ENCODE data around the gene NBL1. TPM values are rescaled to one million over a fixed set of nuclear protein-coding genes. Genes with fewer than 3 reads are reported as not detected.

NBL1 gene
- polyA plus RNA-seq (ENCODE audit: insufficient read length in 3 of 3): 10 to 100 TPM; 20.5 to 23.9 (median 21.4) TPM

- no peak for DNase-seq (ENCODE audit: low read depth in 3 of 3, low spot score in 2 of 3)
Observed at GRCh38 chr1:19643602-19644394, at the start of gene NBL1. Gene NBL1, plus strand, starts transcription at chr1:19644311. Its CDS starts 10,720 bp downstream, at chr1:19655031.

- DNase-seq (ENCODE audit: low read depth in 3 of 3, low spot score in 2 of 3): peak in 2 of 3 donors; percentile 49 to 52
Observed at GRCh38 chr1:19596065-19596713, 47.9 kb upstream of the NBL1 start.

GRCh38 chr1:19596714-19597495, 47.2 kb upstream of the NBL1 start:
- peak; percentile 97 for DNase-seq (ENCODE audit: low read depth in 3 of 3, low spot score in 2 of 3)

GRCh38 chr1:19597496-19598309, 46.4 kb upstream of the NBL1 start:
- DNase-seq (ENCODE audit: low read depth in 3 of 3, low spot score in 2 of 3): no peak

- no peak for DNase-seq (ENCODE audit: low read depth in 3 of 3, low spot score in 2 of 3)
Observed at GRCh38 chr1:19599810-19600209, 44.3 kb upstream of the NBL1 start.

- no peak for DNase-seq (ENCODE audit: low read depth in 3 of 3, low spot score in 2 of 3)
Observed at GRCh38 chr1:19602486-19602885, 41.6 kb upstream of the NBL1 start.

GRCh38 chr1:19605967-19606366, 38.1 kb upstream of the NBL1 start:
- no peak for DNase-seq (ENCODE audit: low read depth in 3 of 3, low spot score in 2 of 3)

- no peak for DNase-seq (ENCODE audit: low read depth in 3 of 3, low spot score in 2 of 3)
Observed at GRCh38 chr1:19606817-19607642, 37.1 kb upstream of the NBL1 start.

- no peak for DNase-seq (ENCODE audit: low read depth in 3 of 3, low spot score in 2 of 3)
Observed at GRCh38 chr1:19608232-19608631, 35.9 kb upstream of the NBL1 start.

GRCh38 chr1:19610282-19610981, 33.7 kb upstream of the NBL1 start:
- no peak for DNase-seq (ENCODE audit: low read depth in 3 of 3, low spot score in 2 of 3)

GRCh38 chr1:19612530-19612929, 31.6 kb upstream of the NBL1 start:
- DNase-seq (ENCODE audit: low read depth in 3 of 3, low spot score in 2 of 3): no peak

GRCh38 chr1:19613171-19613703, 30.9 kb upstream of the NBL1 start:
- no peak for DNase-seq (ENCODE audit: low read depth in 3 of 3, low spot score in 2 of 3)

GRCh38 chr1:19615438-19615837, 28.7 kb upstream of the NBL1 start:
- no peak for DNase-seq (ENCODE audit: low read depth in 3 of 3, low spot score in 2 of 3)

- DNase-seq (ENCODE audit: low read depth in 3 of 3, low spot score in 2 of 3): no peak
Observed at GRCh38 chr1:19616489-19616888, 27.6 kb upstream of the NBL1 start.

- no peak for DNase-seq (ENCODE audit: low read depth in 3 of 3, low spot score in 2 of 3)
Observed at GRCh38 chr1:19617376-19617775, 26.7 kb upstream of the NBL1 start.

- DNase-seq (ENCODE audit: low read depth in 3 of 3, low spot score in 2 of 3): no peak
Observed at GRCh38 chr1:19618428-19618827, 25.7 kb upstream of the NBL1 start.

- DNase-seq (ENCODE audit: low read depth in 3 of 3, low spot score in 2 of 3): no peak
Observed at GRCh38 chr1:19619697-19620384, 24.3 kb upstream of the NBL1 start.

GRCh38 chr1:19620786-19621185, 23.3 kb upstream of the NBL1 start:
- DNase-seq (ENCODE audit: low read depth in 3 of 3, low spot score in 2 of 3): no peak
